ENCODE data around the gene CAV2.

The CAV2 gene

GRCh38 chr7:116521046-116521664 lies 21.6 kb downstream of the CAV2 start:
- TF ChIP-seq CTCF (IDR thresholded peaks at IDR 0.05; ENCODE audit: insufficient read depth, missing control alignments): no peak
- FAIRE-seq: no peak
- no peak for DNase-seq (ENCODE audit: insufficient read length, low spot score)

GRCh38 chr7:116522247-116522646 lies 22.7 kb downstream of the CAV2 start:
- DNase-seq (ENCODE audit: insufficient read length, low spot score) (no peak), FAIRE-seq (no peak)
- TF ChIP-seq CTCF (IDR thresholded peaks at IDR 0.05; ENCODE audit: insufficient read depth, missing control alignments): no peak

DNA sequence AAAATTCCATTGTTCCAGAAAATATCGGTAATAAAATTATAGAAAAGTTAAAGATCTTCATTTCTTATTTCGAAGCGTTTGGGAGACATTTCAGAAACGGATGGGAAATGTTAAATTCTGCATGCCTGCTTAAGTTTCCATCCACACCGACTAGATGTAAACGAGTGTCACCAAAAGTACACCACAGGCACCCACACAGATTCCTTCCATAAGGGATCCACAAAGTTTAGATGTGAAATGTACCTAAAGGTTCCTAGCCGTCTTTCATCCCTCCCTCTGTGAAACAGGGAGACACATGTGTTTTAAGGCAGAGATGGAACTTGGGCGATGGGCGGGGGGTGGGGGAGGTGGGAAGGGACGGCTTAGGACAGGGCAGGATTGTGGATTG lies 24.7 kb downstream of the CAV2 start:
- DNase-seq (ENCODE audit: insufficient read length, low spot score) (no peak), FAIRE-seq (no peak)
- no peak for TF ChIP-seq CTCF (IDR thresholded peaks at IDR 0.05; ENCODE audit: insufficient read depth, missing control alignments)

DNA sequence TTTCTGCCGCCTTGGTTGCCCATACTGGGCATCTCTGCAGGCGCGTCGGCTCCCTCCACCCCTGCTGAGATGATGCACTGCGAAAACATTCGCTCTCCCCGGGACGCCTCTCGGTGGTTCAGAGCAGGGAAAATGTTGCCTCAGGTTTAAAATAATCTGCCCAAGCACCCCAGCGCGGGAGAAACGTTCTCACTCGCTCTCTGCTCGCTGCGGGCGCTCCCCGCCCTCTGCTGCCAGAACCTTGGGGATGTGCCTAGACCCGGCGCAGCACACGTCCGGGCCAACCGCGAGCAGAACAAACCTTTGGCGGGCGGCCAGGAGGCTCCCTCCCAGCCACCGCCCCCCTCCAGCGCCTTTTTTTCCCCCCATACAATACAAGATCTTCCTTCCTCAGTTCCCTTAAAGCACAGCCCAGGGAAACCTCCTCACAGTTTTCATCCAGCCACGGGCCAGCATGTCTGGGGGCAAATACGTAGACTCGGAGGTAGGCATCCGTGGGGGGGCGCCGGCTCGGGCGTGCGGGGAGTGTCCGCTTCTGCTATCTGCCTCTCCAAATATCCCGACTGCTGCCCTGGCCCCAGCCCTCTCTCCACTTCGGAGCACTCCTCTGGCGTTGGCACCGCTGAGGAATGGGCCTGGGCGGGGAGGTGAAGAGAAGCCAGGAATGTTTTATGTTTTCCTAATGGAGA lies 25.2 kb downstream of the CAV2 start, which contains the start of gene CAV1:
TSS of gene CAV1 (plus strand) at position 428 of the 689 bp plus-strand sequence. CDS start at position 455, 27 bp downstream.
- no peak for FAIRE-seq
- no peak for DNase-seq (ENCODE audit: insufficient read length, low spot score)

GRCh38 chr7:116525298-116525912 lies 25.9 kb downstream of the CAV2 start:
- DNase-seq (ENCODE audit: insufficient read length, low spot score) (no peak), FAIRE-seq (no peak)
- TF ChIP-seq CTCF (IDR thresholded peaks at IDR 0.05; ENCODE audit: insufficient read depth, missing control alignments): no peak

More for the DNA sequence above, 25.2 kb downstream of the CAV2 start, which contains the start of gene CAV1:
- no peak for TF ChIP-seq CTCF (IDR thresholded peaks at IDR 0.05; ENCODE audit: insufficient read depth, missing control alignments)

DNA sequence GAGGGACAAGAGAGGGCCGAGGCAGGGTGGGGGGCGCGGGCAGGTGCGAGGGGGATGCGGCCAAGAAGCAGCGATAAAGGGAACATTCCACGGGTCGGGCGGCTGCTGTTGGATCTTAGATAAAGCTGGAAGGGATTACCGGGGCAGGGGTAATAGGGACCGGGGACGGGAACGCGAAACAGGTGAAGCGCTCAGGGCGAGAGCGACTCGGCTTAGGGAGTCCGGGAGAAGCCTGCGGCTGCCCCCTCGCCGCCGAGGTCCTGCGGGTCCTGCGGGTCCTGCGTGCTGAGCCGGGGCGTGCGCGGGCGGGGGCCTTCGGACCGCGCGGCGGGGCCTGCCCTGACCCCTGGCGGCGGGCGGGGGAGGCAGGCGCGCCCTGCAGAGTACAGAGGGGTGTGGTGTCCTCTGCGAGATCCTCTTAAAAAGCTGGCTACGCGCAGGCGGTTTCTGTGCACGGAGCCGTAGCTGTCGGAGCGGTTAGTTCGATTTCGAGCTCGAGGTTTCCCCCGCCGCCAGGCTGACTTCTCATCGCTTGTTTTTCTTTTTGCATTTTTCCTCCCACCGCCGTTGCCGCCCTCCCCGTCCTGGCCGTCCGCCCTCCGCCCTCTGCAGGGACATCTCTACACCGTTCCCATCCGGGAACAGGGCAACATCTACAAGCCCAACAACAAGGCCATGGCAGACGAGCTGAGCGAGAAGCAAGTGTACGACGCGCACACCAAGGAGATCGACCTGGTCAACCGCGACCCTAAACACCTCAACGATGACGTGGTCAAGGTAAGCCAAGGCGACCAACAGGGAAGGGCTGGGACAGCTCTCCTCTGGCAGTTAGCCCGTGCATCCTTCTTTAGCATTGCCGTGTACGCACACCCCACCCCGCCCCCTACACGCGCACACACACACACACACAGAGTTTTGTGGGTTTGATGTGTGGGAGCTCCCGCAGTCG lies 26.6 kb downstream of the CAV2 start:
- DNase-seq (ENCODE audit: insufficient read length, low spot score) (no peak), FAIRE-seq (no peak)
- peak; percentile 51 for TF ChIP-seq CTCF (IDR thresholded peaks at IDR 0.05; ENCODE audit: insufficient read depth, missing control alignments)

Measured in D721Med (cell line).